Activated CD8-positive, alpha-beta memory T cell treated with anti-CD3 and anti-CD28 coated beads, Interleukin-2, amount 50 U/mL, for 1 hour (primary cell): ENCODE measurements around the gene SPTBN5.

Experiments used
- DNase-seq: peaks from one replicate; pipeline ENCODE4 v3.0.0-alpha.2; 2020; ENCODE audit errors: extremely low read depth

SPTBN5 gene

DNA sequence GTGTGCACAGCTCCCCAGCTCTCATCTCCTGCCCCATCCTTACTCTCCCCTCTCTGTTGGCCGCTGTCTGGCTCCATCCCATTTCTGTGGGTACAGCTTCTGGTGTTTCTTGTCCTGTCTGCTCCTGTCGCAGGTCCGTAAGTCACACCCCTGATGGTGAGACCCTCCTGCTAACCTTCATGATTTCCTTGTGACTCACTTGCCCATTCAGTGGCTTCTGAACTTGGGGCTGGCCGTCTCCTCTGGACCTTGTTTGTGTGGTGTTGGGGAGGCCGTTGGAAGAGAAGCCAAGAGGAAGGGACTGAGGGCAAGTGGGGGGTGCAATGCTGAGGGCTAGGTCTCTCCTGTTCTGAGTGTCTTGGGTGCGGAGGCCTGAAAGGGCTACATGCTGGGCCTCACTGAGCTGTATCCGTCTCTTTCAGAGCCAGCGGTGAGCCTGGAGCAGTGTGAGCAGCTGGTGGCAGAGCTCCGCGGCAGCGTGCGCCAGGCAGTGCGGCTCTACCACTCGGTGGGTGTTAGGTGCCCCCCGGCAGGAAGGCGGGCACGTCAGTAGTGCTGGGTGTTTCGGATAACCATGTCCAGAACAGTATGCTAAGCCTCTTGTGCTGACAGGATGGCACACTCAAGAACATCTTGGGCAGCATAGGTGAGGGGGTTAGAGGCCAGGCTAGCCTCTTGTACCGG is 69.6 kb downstream of the SPTBN5 start:
- DNase-seq, result no peak

DNA sequence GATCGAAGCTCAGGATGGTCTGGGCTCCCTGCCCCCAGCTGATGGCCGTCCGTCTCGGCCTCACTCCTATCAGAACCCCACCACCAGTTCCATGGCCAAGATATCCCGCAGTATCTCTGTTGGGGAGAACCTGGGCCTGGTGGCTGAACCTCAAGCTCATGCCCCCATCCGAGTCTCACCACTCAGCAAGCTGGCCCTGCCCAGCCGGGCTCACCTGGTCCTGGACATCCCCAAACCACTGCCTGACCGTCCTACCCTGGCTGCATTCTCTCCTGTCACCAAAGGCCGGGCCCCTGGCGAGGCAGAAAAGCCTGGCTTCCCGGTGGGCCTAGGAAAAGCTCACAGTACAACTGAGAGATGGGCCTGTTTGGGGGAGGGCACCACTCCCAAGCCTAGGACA is 70.4 kb downstream of the SPTBN5 start:
- no peak for DNase-seq

GRCh38 chr15:41822957-41823356 is 70.9 kb downstream of the SPTBN5 start:
- no peak for DNase-seq

DNA sequence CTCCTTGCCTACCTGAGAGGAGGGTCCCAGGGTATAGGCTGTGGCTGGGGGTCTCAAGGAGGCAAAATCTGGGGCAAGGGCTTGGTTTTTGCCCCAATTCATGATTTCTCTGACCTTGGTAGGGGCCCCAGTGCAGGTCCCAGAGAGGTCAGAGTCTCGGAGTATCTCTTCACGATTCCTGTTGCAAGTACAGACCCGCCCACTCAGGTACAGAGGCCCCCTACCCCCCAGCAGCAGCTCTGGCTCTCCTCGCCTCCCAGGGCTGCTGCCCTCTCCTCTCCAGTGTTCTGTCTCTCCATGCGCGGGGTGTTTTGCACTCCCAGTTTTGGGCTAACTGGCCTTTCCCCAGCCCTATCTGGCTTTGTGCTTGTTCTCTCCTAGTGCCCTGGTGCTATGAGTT is 71.4 kb downstream of the SPTBN5 start:
- DNase-seq, result no peak

GRCh38 chr15:41821831-41822230 is 72.0 kb downstream of the SPTBN5 start:
- no peak for DNase-seq

DNA sequence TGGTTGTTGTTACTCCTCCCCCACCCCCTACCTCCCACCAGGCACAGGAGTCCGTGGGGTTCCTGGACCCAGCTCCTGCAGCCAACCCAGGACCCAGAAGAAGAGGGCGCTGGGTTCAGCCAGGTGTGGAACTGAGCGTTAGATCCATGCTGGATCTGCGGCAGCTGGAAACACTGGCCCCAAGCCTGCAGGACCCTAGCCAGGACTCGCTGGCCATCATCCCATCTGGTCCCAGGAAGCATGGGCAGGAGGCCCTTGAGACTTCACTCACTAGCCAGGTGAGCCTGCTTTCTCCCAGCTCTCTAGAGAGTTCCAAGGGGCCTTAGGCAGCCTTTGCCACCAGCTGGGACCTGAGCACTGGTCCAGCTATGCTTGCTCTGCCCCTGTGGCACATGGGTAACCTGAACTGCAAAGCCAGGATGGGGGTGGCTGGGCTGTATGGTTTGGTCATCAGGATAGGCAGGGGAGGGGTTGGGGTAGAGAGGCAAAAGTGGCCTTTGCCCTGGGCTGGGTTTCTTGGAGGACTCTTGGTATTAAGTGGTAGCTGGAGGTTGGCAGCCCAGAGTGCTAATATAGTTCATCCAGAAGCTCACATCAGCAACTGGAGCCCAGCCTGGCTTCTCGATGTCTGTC is 72.9 kb downstream of the SPTBN5 start:
- no peak for DNase-seq

DNA sequence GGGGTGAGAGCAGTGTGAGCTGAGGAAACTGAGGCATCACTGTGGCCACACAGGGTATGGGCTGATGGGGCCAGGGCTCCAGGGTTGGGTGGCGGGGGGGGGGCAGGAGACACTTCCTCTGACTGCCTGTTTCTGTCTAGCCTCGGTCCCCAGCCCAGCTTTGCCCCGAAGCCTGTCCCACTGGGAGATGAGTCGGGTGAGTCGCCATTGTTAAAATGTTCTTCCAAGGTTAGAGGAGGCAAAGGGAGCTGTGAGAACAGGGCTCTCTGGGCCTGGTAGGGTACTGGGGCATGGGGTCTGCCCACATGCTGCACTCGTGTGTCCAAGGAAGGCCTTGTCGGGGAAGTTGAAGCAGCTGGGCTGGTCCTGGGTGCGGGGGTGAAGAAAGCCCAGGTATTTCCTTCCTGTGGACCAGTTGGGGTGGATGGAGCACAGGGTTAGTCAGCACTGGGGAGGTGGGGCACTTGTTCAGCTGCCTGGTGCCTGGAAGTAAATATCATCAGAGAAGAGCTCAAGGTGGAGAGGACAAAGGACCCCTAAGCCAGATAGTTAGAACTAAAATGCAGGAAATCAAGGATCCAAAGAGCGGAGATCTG is 74.3 kb downstream of the SPTBN5 start:
- DNase-seq, result no peak

DNA sequence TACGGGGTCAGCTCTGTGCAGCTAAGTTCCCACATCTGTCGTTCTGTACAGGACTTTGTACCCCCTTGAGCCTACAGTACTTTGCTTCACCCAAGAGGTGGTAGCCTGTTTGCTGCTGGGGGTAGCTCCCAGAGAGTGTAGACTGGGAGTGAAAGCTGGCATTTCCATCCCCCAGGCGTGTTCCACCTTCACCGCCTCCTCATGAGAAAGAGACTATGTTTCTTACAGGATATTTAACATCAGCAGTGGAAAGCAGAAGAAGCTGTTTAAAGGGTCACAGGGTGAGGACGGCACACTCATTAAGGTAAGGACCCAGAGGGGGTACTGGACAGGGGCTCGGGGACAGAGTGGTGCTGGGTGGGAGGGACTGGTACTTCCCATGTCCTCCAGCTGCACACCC is 76.1 kb downstream of the SPTBN5 start:
- no peak for DNase-seq

- DNase-seq, result no peak
These were observed 76.5 kb downstream of the SPTBN5 start for GRCh38 chr15:41817327-41817726.

DNA sequence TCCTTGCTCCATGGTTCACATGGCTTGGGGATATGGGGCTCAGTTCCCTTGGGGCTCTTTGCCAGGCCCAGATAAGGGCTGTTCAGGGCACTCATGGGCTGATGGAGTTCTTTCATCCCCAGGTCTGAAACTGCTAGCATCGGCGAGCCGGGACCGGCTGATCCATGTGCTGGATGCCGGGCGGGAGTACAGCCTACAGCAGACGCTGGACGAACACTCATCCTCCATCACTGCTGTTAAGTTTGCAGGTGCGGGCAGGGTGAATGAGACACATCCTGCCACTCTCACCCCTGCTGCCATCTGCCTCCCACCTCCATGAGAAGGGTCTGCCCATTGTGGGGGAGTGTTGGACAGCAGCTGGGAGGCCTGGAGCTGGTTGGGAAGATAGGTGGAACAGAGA is 77.1 kb downstream of the SPTBN5 start:
- no peak for DNase-seq

GRCh38 chr15:41814534-41814933 is 79.3 kb downstream of the SPTBN5 start:
- DNase-seq, result no peak

- DNase-seq, result no peak
These were observed 80.4 kb downstream of the SPTBN5 start for GRCh38 chr15:41813426-41813825.

- no peak for DNase-seq
These were observed 81.0 kb downstream of the SPTBN5 start for GRCh38 chr15:41812820-41813375.

- no peak for DNase-seq
These were observed 82.2 kb downstream of the SPTBN5 start for GRCh38 chr15:41811432-41812195.

GRCh38 chr15:41810651-41811431 is 83.0 kb downstream of the SPTBN5 start:
- DNase-seq, result no peak

GRCh38 chr15:41809526-41810220 is 84.2 kb downstream of the SPTBN5 start:
- DNase-seq, result no peak

DNA sequence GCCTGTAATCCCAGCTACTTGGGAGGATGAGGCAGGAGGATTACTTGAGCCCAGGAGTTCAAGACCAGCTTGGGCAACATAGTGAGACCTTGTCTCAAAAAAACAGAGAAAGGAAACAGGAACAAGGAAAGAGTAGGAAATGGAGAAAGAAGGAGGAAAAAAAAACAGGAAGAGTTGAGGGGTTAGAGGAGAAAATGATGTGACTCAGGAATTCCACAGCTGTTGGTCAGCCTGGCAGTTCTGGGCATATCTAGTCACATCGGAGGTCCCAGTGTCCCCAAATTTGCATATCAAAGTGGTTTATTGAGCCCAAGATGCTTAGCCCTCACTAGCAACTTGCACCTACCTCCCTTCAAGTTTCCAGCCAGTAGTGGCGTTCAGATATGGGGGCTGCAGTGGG is 84.7 kb downstream of the SPTBN5 start:
- DNase-seq, result no peak

- DNase-seq, result no peak
These were observed 87.3 kb downstream of the SPTBN5 start for GRCh38 chr15:41806291-41807181.

GRCh38 chr15:41805711-41806110 is 88.1 kb downstream of the SPTBN5 start:
- DNase-seq, result no peak
